Measurements from ENCODE around the gene FANCB.
A peak's percentile ranks its signal among the peaks of the same experiment; 100 is the strongest.

The FANCB gene

GRCh38 chrX:14872851-14873675 lies at the start of gene FANCB, which contains the start of gene MOSPD2:
Gene FANCB, minus strand, starts transcription at chrX:14873069. Its CDS starts 7,559 bp downstream, at chrX:14865510.
Gene MOSPD2, plus strand, starts transcription at chrX:14873421. Its CDS starts 108 bp downstream, at chrX:14873529.
- DNase-seq = peak; percentile 86

DNA sequence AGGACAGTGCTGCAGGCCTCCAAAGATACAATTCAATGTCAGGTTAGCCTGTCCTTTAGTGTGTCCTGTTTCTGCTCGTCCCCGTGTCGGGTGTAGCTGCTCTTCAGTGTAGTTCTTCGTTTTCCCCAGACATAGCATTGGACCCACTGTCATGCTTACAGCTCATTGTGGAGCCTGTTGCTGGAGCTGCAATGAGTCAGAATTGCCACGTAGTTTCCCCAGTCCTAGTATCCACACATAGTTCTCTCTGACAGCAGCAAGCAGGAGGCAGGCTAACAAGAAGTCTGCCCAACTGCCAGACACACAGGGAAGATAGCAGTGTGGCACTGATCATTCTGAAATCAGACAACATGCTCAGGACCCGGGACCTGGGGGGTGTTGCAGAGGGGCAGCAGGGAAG lies 49.6 kb upstream of the FANCB start:
- DNase-seq = no peak

DNA sequence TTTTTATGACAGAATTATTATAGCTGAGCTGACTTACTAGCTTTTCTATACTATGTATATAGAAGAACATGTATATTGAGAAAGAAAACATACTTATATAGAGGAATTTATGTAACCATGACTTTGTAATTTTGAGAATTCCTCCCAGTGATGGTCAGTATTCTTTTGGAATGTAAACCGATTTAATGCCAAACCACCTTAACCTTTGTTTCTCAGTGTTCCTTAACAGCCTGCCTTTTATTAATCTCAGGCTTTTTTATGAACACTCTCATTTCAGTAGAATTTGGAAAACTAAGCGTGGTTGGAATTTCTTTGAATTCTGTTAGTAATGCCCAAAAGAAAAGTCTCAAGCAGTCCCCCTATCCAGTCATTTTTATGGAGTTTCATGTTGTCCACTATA lies 47.3 kb upstream of the FANCB start:
- no peak for DNase-seq

- no peak for DNase-seq
Measured at GRCh38 chrX:14919407-14919806, 46.5 kb upstream of the FANCB start.

DNA sequence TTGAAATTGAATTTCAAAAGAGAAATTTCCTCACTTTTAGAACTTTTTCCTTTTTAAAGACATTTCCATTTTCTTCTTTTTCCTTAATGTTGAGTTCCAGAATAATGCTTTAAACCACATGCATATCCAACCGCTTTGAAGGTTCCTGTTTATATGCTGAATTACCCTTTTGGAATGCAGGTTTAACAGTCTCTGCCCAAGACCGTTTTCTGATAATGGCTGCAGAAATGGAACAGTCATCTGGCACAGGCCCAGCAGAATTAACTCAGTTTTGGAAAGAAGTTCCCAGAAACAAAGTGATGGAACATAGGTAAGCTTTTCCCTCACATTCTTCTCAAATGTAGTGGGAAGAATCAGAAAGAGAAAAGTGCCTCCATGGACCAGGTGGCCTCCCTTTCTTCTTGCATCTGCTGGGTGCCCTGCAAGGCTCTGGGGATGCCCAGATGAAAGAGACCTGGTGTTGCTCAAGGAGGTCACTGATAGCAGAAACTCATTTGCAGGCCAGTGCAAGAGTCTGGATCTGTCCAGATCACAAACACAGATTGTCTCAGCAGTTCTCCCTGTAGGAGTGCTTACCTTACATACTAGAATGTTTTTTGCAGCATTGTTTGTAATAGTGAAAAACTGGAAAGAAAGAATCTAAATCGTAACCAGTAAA lies 43.3 kb upstream of the FANCB start:
- no peak for DNase-seq

DNA sequence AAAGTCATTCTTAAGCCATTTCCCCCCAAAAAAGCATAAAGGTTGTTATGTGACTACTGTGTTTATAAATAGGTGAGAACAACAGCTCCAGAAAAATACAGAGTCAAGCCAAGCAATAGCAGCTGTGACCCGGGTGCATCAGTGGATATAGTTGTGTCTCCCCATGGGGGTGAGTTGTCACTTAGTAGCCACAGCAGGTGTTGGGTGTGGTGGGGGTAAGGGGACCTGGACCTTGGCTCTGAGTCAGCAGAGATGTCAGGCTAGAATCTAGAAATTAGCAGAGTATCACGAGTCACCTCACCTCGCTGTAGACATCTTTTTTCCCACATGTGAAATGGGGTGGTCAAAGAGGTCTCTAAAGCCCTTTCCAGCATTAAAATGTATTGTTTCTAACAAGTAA lies 42.7 kb upstream of the FANCB start:
- DNase-seq = no peak

- DNase-seq = no peak
Measured at GRCh38 chrX:14913241-14913640, 40.4 kb upstream of the FANCB start.

DNA sequence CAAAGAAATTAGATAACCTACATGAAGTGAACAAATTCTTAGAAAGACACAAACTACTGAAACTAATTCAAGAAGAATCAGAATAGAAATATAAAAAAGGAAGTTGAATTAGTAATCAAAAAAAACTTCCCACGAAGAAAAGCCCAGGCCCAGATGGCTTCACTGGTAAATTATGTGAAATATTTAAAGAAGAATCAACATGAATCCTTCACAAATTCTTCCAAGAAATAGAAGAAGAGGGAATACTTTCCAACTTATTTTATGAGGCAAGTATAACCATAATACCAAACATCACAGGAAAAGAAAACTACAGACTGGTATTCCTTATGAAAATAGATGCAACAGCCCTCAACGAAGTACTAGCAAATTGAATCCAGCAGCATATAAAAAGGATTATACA lies 31.0 kb upstream of the FANCB start:
- no peak for DNase-seq

DNA sequence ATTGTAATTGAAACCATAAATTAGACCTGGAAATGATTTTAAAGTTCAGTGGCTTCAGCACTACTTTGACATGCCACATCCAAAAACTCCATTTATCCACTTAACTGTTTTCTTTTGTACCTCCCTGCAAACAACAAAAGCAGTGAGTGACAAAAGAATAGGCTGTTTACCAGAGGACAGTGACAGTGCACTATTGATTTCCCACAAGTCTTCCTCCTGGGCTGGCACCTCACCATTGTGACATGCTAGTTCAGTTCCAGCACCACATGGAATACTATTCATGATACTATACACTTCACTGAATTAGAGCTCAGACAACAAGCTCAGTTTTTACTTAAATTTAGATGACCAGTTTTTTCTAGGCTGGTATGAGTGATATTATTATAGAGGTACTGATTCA lies 29.7 kb upstream of the FANCB start:
- no peak for DNase-seq

DNA sequence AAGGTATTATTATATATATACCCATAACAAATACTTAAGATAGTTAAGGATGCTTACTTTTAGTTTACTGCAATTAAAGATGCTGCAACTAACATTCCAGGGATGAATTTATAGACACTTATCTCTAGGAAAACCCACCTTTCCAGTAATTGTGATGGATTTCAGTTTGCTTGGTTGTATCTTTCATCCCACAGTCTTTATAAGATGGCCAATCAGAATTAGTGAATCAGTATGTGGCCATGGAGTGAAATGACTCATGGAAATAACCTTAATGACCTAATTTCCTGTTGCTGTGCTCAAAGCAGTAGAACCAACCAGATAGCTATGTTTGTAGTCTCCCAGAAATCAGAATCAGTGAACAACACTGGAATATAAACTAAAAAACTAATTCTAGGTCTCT lies 26.7 kb upstream of the FANCB start:
- DNase-seq = no peak

DNA sequence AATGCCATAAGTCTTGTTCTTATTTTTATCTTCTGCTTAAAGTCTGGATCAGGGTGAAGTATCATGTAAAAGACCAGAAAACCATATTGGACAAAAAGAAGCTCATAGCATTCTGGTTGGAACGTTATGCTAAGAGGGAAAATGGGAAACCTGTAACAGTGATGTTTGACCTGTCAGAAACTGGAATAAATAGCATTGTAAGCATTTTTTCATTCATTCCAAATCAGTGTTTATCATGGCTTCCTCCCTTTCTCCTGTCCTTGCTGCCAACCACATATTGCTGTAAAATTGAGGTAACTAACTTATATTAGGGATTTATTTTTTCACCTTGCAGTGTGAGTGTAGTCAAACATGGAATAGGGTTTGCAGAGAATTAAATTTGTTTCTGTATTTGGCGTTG lies 24.2 kb upstream of the FANCB start:
- DNase-seq = no peak

DNA sequence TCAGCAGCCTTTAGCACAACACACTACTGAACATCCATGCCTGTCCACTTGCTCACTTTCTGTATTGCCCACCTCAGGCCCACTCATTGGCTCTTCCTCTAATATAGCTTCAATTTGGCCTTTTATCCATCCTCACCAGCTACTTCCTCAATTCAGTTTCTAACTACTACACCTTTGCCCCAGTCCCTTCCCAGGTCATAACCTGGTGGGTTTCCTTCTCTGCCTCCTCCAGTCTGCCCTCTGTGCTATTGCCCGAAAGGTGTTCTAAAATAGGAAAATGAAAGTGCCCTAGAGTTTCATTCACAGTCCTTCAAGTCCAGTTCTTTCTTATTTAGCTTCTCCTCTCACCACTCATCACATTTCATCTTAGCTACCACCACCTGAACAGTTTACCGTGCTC lies 23.4 kb upstream of the FANCB start:
- DNase-seq = no peak

DNA sequence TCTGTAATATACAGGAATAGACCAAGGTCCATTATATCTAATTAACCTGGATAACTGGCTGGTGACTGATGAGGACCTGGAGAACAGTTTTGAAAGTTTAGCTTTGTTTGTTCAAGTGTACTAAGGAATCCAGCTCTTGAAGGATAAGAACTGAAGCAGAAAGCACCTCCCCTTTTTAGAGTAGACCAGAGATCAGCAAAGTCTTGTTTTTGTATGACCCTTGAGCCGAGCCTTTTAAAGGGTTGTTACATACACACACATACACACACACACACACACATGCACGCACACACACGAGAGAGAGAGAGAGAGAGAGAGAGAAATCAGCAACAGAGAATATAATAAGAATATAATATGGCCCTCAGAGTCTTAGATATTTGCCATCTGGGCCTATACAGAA lies 13.4 kb upstream of the FANCB start:
- DNase-seq = no peak

GRCh38 chrX:14884714-14885113 lies 11.8 kb upstream of the FANCB start:
- no peak for DNase-seq

GRCh38 chrX:14883826-14884225 lies 11.0 kb upstream of the FANCB start:
- no peak for DNase-seq

GRCh38 chrX:14875624-14876023 lies 2.8 kb upstream of the FANCB start:
- no peak for DNase-seq

GRCh38 chrX:14873676-14874049 lies 794 bp upstream of the FANCB start:
- no peak for DNase-seq

GRCh38 chrX:14872355-14872754 lies 514 bp downstream of the FANCB start:
- DNase-seq = no peak

DNA sequence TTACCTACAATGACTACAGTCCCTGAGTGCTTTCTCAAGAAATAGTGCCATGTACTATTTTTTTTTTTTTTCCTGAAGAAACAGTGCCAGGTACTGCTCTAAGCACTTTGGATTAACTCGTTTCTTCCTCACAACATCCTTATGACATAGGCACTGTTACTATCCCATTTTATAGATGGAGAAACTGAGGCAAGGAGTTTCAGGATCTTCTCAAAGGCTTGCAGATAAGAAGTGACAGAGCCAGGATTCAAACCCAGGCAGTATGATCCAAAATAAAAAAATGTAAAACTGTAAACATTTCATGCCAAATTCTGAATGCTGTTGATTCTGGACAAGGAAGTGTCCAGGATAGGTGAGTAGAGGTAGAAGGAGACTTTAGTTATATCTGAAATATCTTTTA lies 1.1 kb downstream of the FANCB start:
- no peak for DNase-seq

DNA sequence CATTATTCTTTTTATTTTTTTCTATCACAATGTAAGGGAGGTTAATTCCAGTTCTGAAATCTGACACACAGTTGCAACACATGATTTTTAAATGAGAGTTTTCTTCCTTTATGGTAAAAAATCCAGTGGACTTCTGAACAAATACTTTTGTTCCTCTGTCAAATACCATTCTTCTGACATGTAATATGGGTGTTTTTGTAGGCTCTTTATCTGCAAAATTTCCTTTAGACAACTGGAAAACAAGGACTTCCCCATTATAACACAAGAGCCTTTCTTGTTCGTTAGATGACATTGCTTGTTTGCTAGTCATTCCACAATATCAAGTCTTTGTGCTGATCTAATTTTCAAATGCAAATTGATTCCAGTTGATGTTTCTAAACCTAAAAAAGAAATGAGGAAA lies 7.7 kb downstream of the FANCB start:
- no peak for DNase-seq

DNA sequence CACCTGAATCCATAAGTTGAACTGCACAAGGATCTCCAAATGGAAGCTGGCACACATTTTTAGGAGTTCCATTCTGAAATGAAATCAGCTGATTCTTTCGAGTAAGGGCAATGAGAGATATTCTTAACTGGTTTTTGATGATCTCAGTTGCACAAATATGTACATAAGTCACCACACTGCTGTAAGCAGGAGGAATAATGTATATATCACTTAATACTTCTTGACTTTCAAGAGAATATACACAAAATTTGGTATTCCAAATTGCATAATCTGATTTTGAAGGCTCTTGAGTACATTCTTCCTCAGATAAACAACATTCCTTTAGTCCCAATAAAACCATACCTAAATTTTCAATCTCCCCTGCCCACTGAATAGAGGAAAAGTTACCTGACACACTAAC lies 8.2 kb downstream of the FANCB start:
- DNase-seq = no peak

DNA sequence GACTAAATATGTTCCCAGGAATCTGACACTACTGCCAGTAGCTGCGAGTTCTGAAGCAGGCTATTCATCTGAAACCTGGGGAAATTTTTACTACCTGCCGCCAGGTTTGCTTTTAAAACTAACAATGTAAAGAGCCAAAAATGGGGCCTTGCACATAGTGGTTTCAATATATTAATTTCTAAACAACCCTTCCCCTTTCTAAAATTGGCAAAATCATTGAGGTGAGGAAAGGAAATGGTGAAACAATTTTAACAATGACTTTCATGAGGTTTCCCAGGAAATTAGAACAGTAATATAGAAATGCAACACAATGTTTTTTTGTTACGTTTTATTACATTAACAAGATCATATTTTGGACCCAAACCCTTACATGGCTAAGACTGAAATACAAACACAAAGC lies 21.3 kb downstream of the FANCB start:
- no peak for DNase-seq

DNA sequence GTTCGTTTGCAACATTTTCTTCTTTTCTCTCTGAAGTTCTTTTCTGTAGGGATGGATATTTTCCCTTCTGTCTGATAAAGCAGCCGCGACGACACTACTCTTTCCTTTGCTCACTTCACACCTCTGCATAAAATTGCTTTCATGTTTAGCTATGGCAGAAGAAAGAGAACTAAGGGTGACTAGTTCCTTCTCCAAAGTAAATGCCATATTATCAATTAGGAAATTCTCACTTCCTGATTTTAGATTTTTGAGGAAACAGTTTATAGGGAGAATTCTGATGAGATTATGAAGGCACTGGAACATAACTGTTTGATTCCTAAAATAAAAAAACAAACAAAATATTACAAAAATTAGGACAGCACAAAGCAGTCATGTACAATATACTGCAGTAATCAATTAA lies 29.2 kb downstream of the FANCB start:
- DNase-seq = no peak

DNA sequence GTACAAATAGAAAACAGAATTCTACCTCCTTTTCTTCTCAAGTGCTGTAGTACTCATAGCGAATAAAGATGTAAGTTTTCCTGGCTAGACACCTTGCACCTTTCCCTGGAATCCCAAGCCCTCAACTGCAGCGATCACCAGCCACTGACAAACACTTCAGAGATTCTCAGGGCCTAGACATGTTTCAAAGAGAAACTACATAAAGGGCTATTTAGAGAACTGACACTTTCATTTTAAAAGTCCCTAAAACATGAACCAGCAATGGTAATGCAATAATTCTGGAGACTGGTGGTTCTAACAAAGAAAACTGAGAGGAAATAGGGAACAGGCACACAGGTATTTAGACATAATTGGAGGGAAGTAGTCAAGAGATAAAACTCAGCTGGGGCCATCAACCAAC lies 35.7 kb downstream of the FANCB start:
- DNase-seq = no peak

GRCh38 chrX:14832586-14832985 lies 40.3 kb downstream of the FANCB start:
- no peak for DNase-seq

Measured in DMS 273 treated with DMSO at 0.1 percent for 48 hours (cell line).